ENCODE results near the gene CKAP4.

The CKAP4 gene

DNA sequence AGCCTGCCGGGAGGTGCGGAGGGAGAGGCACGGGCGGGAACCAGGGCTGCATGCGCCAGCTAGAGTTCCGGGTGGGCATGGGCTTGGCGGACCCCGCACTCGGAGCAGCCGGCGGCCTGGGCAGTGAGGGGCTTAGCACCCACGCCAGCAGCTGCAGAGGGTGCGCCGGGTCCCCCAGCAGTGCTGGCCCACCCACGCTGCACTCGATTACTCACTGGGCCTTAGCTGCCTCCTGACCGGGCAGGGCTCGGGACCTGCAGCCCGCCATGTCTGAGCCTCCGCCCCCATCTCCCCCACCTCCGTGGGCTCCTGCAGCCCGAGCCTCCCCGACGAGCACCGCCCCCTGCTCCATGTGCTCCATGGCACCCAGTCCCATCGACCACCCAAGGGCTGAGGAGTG is 14.8 kb downstream of the CKAP4 start:
- no peak for DNase-seq (ENCODE audit: extremely low read depth, low read depth)
- no peak for TF ChIP-seq CTCF (IDR thresholded peaks at IDR 0.05; ENCODE audit: low read depth, low read length, missing control alignments)
- H3K4me3 ChIP-seq (replicated peaks; ENCODE audit: low read depth, low read length), result no peak overlapping the region

DNA sequence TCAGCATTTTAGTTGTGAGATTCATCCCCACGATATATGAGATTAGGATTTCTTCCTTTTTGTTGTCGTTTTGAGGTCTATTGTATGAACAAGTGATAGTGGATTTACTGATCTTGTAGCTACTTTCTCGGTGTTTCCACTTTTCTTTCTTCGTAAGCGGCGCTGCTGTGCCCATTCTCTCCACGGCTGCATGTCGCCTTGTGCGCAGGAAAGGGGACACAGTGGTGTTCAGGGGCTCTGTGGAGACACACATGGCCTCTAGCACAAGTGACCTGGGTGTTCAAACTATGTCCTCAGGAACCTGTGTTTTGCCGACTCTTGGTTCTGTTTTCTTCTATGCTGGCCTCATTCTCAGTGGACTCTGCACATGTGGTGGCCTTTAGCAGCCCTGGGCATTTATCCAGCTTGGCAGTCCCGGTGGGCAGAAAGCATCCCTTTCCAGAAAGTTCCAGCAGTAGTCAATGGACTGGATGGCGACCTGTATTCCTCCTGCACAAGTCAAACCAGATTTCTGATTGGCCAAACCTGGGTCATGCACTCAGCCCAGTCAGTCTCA is 18.7 kb downstream of the CKAP4 start:
- no peak for TF ChIP-seq CTCF (IDR thresholded peaks at IDR 0.05; ENCODE audit: low read depth, low read length, missing control alignments)
- no peak overlapping the region for H3K4me3 ChIP-seq (replicated peaks; ENCODE audit: low read depth, low read length)
- no peak for DNase-seq (ENCODE audit: extremely low read depth, low read depth)

DNA sequence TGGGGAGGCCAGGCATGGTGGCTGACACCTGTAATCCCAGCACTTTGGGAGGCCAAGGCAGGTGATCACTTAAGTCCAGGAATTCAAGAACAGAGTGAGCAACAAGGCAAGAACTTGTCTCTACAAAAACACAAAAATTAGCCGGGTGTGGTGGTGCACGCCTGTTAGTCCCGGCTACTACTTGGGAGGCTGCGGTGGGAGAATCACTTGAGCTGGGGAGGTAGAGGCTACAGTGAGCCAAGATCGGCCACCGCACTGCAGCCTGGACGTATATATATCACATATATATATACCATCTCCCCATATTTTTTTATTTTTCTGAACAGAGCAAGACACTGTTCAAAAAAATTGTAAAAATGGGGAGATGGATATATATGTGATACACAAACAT is 19.5 kb downstream of the CKAP4 start:
- TF ChIP-seq CTCF (IDR thresholded peaks at IDR 0.05; ENCODE audit: low read depth, low read length, missing control alignments), result no peak
- no peak for DNase-seq (ENCODE audit: extremely low read depth, low read depth)
- no peak overlapping the region for H3K4me3 ChIP-seq (replicated peaks; ENCODE audit: low read depth, low read length)

- no peak for TF ChIP-seq CTCF (IDR thresholded peaks at IDR 0.05; ENCODE audit: low read depth, low read length, missing control alignments)
- no peak overlapping the region for H3K4me3 ChIP-seq (replicated peaks; ENCODE audit: low read depth, low read length)
- no peak for DNase-seq (ENCODE audit: extremely low read depth, low read depth)
Measured at GRCh38 chr12:106227641-106228319, 20.0 kb downstream of the CKAP4 start.

GRCh38 chr12:106226884-106227640 is 20.8 kb downstream of the CKAP4 start:
- DNase-seq (ENCODE audit: extremely low read depth, low read depth), result no peak
- peak; percentile 52 for TF ChIP-seq CTCF (IDR thresholded peaks at IDR 0.05; ENCODE audit: low read depth, low read length, missing control alignments)
- no peak overlapping the region for H3K4me3 ChIP-seq (replicated peaks; ENCODE audit: low read depth, low read length)

- DNase-seq (ENCODE audit: extremely low read depth, low read depth), result no peak
- no peak for TF ChIP-seq CTCF (IDR thresholded peaks at IDR 0.05; ENCODE audit: low read depth, low read length, missing control alignments)
- no peak overlapping the region for H3K4me3 ChIP-seq (replicated peaks; ENCODE audit: low read depth, low read length)
Measured at GRCh38 chr12:106224355-106224706, 23.5 kb downstream of the CKAP4 start.

Data from HFF-Myc (cell line).